Stimulated activated memory B cell treated with anti-CD40 and anti-IgM and Interleukin-4, amounts not matched to agents 10 μg/mL and 1 μg/mL and 100 μg/mL, for 72 hours (primary cell): ENCODE results near the gene ZPBP2.

Experiments used
- ATAC-seq: fragments of 150-1000 bp; cut with Tn5 transposase; 2 replicates; pipeline ENCODE4 v1.10.0; 2021
- H3K27ac Mint-ChIP-seq: one replicate; pipeline ENCODE4 v1.8.0; 2022; ENCODE audit warnings: mild to moderate bottlenecking, mixed read lengths
- H3K27me3 Mint-ChIP-seq: one replicate; pipeline ENCODE4 v1.8.0; 2022; ENCODE audit warnings: mixed read lengths
- H3K36me3 Mint-ChIP-seq: one replicate; pipeline ENCODE4 v1.8.0; 2022; ENCODE audit warnings: mixed read lengths
- H3K4me1 Mint-ChIP-seq: one replicate; pipeline ENCODE4 v1.8.0; 2022; ENCODE audit warnings: mixed read lengths
- H3K4me3 Mint-ChIP-seq: one replicate; pipeline ENCODE4 v1.8.0; 2022; ENCODE audit warnings: mild to moderate bottlenecking, moderate library complexity, mixed read lengths
- H3K9me3 Mint-ChIP-seq: one replicate; pipeline ENCODE4 v1.8.0; 2022; ENCODE audit warnings: mixed read lengths

Gene ZPBP2

GRCh38 chr17:39916918-39917317 is 48.9 kb downstream of the ZPBP2 start:
- no peaks in the 10 kb centered on the region for H3K27me3 Mint-ChIP-seq
- peaks cover 3% of the 10 kb centered on the region for H3K9me3 Mint-ChIP-seq
- peak overlapping the region; percentile 77 for H3K27ac Mint-ChIP-seq
- no peak for ATAC-seq
- H3K36me3 Mint-ChIP-seq = peaks cover 69% of the 10 kb centered on the region
- peaks cover 62% of the 10 kb centered on the region for H3K4me1 Mint-ChIP-seq
- no peak overlapping the region for H3K4me3 Mint-ChIP-seq

- Mint-ChIP-seq H3K27ac (peak overlapping the region; percentile 45), H3K9me3 (peaks cover 3% of the 10 kb centered on the region), H3K27me3 (no peaks in the 10 kb centered on the region), H3K4me1 (peaks cover 81% of the 10 kb centered on the region), H3K36me3 (peaks cover 69% of the 10 kb centered on the region), H3K4me3 (no peak overlapping the region)
- ATAC-seq = no peak
Measured at GRCh38 chr17:39919087-39919683, 51.2 kb downstream of the ZPBP2 start.

GRCh38 chr17:39920218-39921210 is 52.5 kb downstream of the ZPBP2 start:
- Mint-ChIP-seq H3K27ac (peak overlapping the region; percentile 84), H3K4me1 (peaks cover 88% of the 10 kb centered on the region), H3K4me3 (peak overlapping the region; percentile 36), H3K27me3 (no peaks in the 10 kb centered on the region), H3K9me3 (peaks cover 3% of the 10 kb centered on the region), H3K36me3 (peaks cover 66% of the 10 kb centered on the region)
- peak; percentile 75 for ATAC-seq

GRCh38 chr17:39921323-39921722 is 53.3 kb downstream of the ZPBP2 start:
- H3K27ac Mint-ChIP-seq = peak overlapping the region; percentile 84
- H3K4me1 Mint-ChIP-seq = peaks cover 94% of the 10 kb centered on the region
- H3K4me3 Mint-ChIP-seq = peak overlapping the region; percentile 36
- H3K9me3 Mint-ChIP-seq = peaks cover 3% of the 10 kb centered on the region
- H3K27me3 Mint-ChIP-seq = no peaks in the 10 kb centered on the region
- peaks cover 66% of the 10 kb centered on the region for H3K36me3 Mint-ChIP-seq
- peak; percentile 84 for ATAC-seq

GRCh38 chr17:39922006-39922405 is 54.0 kb downstream of the ZPBP2 start:
- peak overlapping the region; percentile 11 for H3K4me3 Mint-ChIP-seq
- ATAC-seq = no peak
- peaks cover 60% of the 10 kb centered on the region for H3K36me3 Mint-ChIP-seq
- peaks cover 92% of the 10 kb centered on the region for H3K4me1 Mint-ChIP-seq
- peak overlapping the region; percentile 84 for H3K27ac Mint-ChIP-seq
- peaks cover 3% of the 10 kb centered on the region for H3K9me3 Mint-ChIP-seq
- H3K27me3 Mint-ChIP-seq = no peaks in the 10 kb centered on the region

- H3K27me3 Mint-ChIP-seq = no peaks in the 10 kb centered on the region
- H3K27ac Mint-ChIP-seq = peak overlapping the region; percentile 84
- no peak overlapping the region for H3K4me3 Mint-ChIP-seq
- peaks cover 48% of the 10 kb centered on the region for H3K36me3 Mint-ChIP-seq
- no peak for ATAC-seq
- H3K4me1 Mint-ChIP-seq = peaks cover 90% of the 10 kb centered on the region
- peaks cover 2% of the 10 kb centered on the region for H3K9me3 Mint-ChIP-seq
Measured at GRCh38 chr17:39923230-39923629, 55.2 kb downstream of the ZPBP2 start.

- H3K27ac Mint-ChIP-seq = peak overlapping the region; percentile 87
- H3K9me3 Mint-ChIP-seq = no peaks in the 10 kb centered on the region
- H3K36me3 Mint-ChIP-seq = peaks cover 41% of the 10 kb centered on the region
- ATAC-seq = no peak
- H3K4me3 Mint-ChIP-seq = no peak overlapping the region
- no peaks in the 10 kb centered on the region for H3K27me3 Mint-ChIP-seq
- H3K4me1 Mint-ChIP-seq = peaks cover 90% of the 10 kb centered on the region
Measured at GRCh38 chr17:39923836-39924690, 56.1 kb downstream of the ZPBP2 start.

- no peaks in the 10 kb centered on the region for H3K9me3 Mint-ChIP-seq
- no peaks in the 10 kb centered on the region for H3K27me3 Mint-ChIP-seq
- H3K27ac Mint-ChIP-seq = peak overlapping the region; percentile 87
- no peak for ATAC-seq
- H3K36me3 Mint-ChIP-seq = peaks cover 36% of the 10 kb centered on the region
- H3K4me3 Mint-ChIP-seq = no peak overlapping the region
- peaks cover 91% of the 10 kb centered on the region for H3K4me1 Mint-ChIP-seq
Measured at GRCh38 chr17:39924691-39925055, 56.7 kb downstream of the ZPBP2 start.

- Mint-ChIP-seq H3K27ac (peak overlapping the region; percentile 87), H3K9me3 (no peaks in the 10 kb centered on the region), H3K4me1 (peaks cover 87% of the 10 kb centered on the region), H3K36me3 (peaks cover 30% of the 10 kb centered on the region), H3K4me3 (peak overlapping the region; percentile 86), H3K27me3 (no peaks in the 10 kb centered on the region)
- no peak for ATAC-seq
Measured at GRCh38 chr17:39925282-39926134, 57.5 kb downstream of the ZPBP2 start.

GRCh38 chr17:39926135-39926587 is 58.2 kb downstream of the ZPBP2 start:
- no peaks in the 10 kb centered on the region for H3K9me3 Mint-ChIP-seq
- ATAC-seq = peak; percentile 10
- peaks cover 81% of the 10 kb centered on the region for H3K4me1 Mint-ChIP-seq
- peaks cover 30% of the 10 kb centered on the region for H3K36me3 Mint-ChIP-seq
- H3K27ac Mint-ChIP-seq = peak overlapping the region; percentile 87
- H3K27me3 Mint-ChIP-seq = no peaks in the 10 kb centered on the region
- H3K4me3 Mint-ChIP-seq = peak overlapping the region; percentile 86

GRCh38 chr17:39926588-39927100 is 58.6 kb downstream of the ZPBP2 start:
- Mint-ChIP-seq H3K4me1 (peaks cover 76% of the 10 kb centered on the region), H3K27ac (peak overlapping the region; percentile 87), H3K27me3 (no peaks in the 10 kb centered on the region), H3K9me3 (no peaks in the 10 kb centered on the region), H3K4me3 (peak overlapping the region; percentile 86), H3K36me3 (peaks cover 26% of the 10 kb centered on the region)
- ATAC-seq = peak; percentile 67
